K562 (cell line): ENCODE measurements around the gene ASB10. TPM values are rescaled to one million over a fixed set of nuclear protein-coding genes. Genes with fewer than 3 reads are reported as not detected.

Experiments used
- ATAC-seq: fragments of 200-7000 bp; cut with Tn5 transposase; 3 replicates; pipeline ENCODE4 v1.9.1; 2020; ENCODE audit warnings: moderate library complexity
- BruUV-seq: library from RNA; stranded (reverse); fragments of 400-500 nt; replicated peaks from 2 replicates; lab custom pipeline; 2021; lab: Mats Ljungman, UMichigan
- CTCF ChIA-PET: fragments of 300-600 bp; formaldehyde crosslinking; extraction: SDS; loops from one replicate; lab custom pipeline; 2021; ENCODE audit warnings: low intra/inter-chr PET ratio; lab: Yijun Ruan, JAX
- POLR2A ChIA-PET: fragments of 300-600, 350-650 bp; sonication (Branson Sonifier 250); formaldehyde crosslinking; extraction: SDS; loops from one replicate; lab custom pipeline; 2021; ENCODE audit warnings: antibody characterized with exemption, inconsistent platforms; lab: Yijun Ruan, JAX
- DNase-seq, 4 experiments: peaks; one replicate each; pipeline versions ENCODE4 v3.0.0 to v3.0.0-alpha.2; 2011 to 2018; ENCODE audit warnings: low spot score in 3 of 4, mixed read lengths in 3 of 4; ENCODE audit errors: extremely low read depth in 1 of 4
- FAIRE-seq: peaks from 2 replicates; lab custom pipeline; 2011; peaks lifted over from hg19 to GRCh38; lab: Jason Lieb, UNC
- H2AFZ ChIP-seq: 2 replicates; pipeline ENCODE4 v1.6.0; 2011; ENCODE audit warnings: low read depth, low read length, control low read depth, inconsistent platforms
- H3K27ac ChIP-seq: fragments of 200-600 bp; 3 replicates; pipeline ENCODE4 v1.8.0; 2011; ENCODE audit warnings: low read depth, mild to moderate bottlenecking, control low read depth, inconsistent platforms, low read length, moderate library complexity, mixed read lengths; ENCODE audit errors: extremely low read depth
- H3K27me3 ChIP-seq, 2 experiments: fragments of 300-600 bp in 1 of 2; 2 replicates in 1 of 2; 3 replicates in 1 of 2; pipeline versions ENCODE4 v1.6.0 to v1.8.0; 2011; ENCODE audit warnings: inconsistent platforms in 2 of 2, low read length in 2 of 2, mild to moderate bottlenecking in 1 of 2, mixed read lengths in 1 of 2, moderate library complexity in 1 of 2; ENCODE audit not compliant: control insufficient read depth in 2 of 2, insufficient read depth in 2 of 2
- H3K36me3 ChIP-seq: fragments of 300-600 bp; 3 replicates; pipeline ENCODE4 v1.8.0; 2011; ENCODE audit warnings: mild to moderate bottlenecking, low read length, inconsistent platforms; ENCODE audit not compliant: control insufficient read depth, insufficient read depth
- H3K4me1 ChIP-seq, 2 experiments: fragments of 200-600 bp in 1 of 2; replicated peaks in 1 of 2; 2 replicates in 1 of 2; 3 replicates in 1 of 2; pipeline versions ENCODE4 v1.5.1 to v1.8.0; 2011; ENCODE audit warnings: inconsistent platforms in 2 of 2, low read length in 2 of 2, mild to moderate bottlenecking in 1 of 2, mixed read lengths in 1 of 2, moderate library complexity in 1 of 2; ENCODE audit not compliant: control insufficient read depth in 2 of 2, insufficient read depth in 2 of 2
- H3K4me2 ChIP-seq: 2 replicates; pipeline ENCODE4 v1.6.1; 2011; ENCODE audit warnings: low read length, control low read depth, inconsistent platforms, mixed read lengths; ENCODE audit not compliant: insufficient read depth
- H3K4me3 ChIP-seq: fragments of 200-600 bp; sonication (generic), shearing (Covaris generic); 2 replicates; pipeline ENCODE4 v1.5.1; 2016; ENCODE audit warnings: control low read depth, inconsistent platforms
- H3K79me2 ChIP-seq: fragments of 200-600 bp; 3 replicates; pipeline ENCODE4 v1.8.0; 2011; ENCODE audit warnings: low read length, inconsistent platforms; ENCODE audit not compliant: control insufficient read depth, insufficient read depth
- H3K9ac ChIP-seq, 2 experiments: 2 replicates each; pipeline versions ENCODE4 v1.6.0 to v1.6.1; 2011; ENCODE audit warnings: low read depth in 2 of 2, low read length in 2 of 2, control low read depth in 1 of 2, inconsistent platforms in 1 of 2, mild to moderate bottlenecking in 1 of 2, mixed read lengths in 1 of 2; ENCODE audit not compliant: insufficient read depth in 1 of 2
- H3K9me1 ChIP-seq: one replicate; pipeline ENCODE4 v1.6.0; 2011; ENCODE audit warnings: inconsistent platforms, mild to moderate bottlenecking, low read length, moderate library complexity; ENCODE audit not compliant: control insufficient read depth, insufficient read depth
- H3K9me3 ChIP-seq: replicated peaks from 2 replicates; pipeline ENCODE4 v1.5.1; 2011; ENCODE audit warnings: low read depth, low read length, inconsistent platforms; ENCODE audit not compliant: control insufficient read depth, insufficient read depth
- H4K20me1 ChIP-seq: replicated peaks from 2 replicates; pipeline ENCODE4 v1.6.1; 2011; ENCODE audit warnings: low read length, inconsistent platforms, mixed read lengths; ENCODE audit not compliant: control insufficient read depth, insufficient read depth
- CBX1 ChIP-seq: sonication (generic); IDR thresholded peaks from 2 replicates; pipeline ENCODE4 v1.6.1; 2016; ENCODE audit warnings: antibody characterized with exemption, low read depth, mild to moderate bottlenecking
- CBX8 ChIP-seq: fragments of 200-600 bp; sonication (generic); IDR thresholded peaks from 2 replicates; pipeline ENCODE4 v1.6.1; 2012; ENCODE audit warnings: borderline replicate concordance, mixed run types, low read depth, mild to moderate bottlenecking, moderate library complexity, mixed read lengths, low read length, control low read depth, inconsistent platforms; ENCODE audit not compliant: poor library complexity, severe bottlenecking; ENCODE audit errors: extremely low read depth
- MLLT1 ChIP-seq, 2 experiments: fragments of 450-650 bp; IDR thresholded peaks; 2 replicates each; pipeline ENCODE4 v1.6.1; 2016
- MXD1 ChIP-seq: fragments of 250-450 bp; sonication (Bioruptor Pico); IDR thresholded peaks from 2 replicates; pipeline ENCODE4 v1.8.0; 2021; ENCODE audit warnings: borderline replicate concordance, mild to moderate bottlenecking, moderate library complexity; ENCODE audit not compliant: poor library complexity, severe bottlenecking
- POLR2G ChIP-seq: fragments of 200-400 bp; formaldehyde crosslinking; IDR thresholded peaks from 2 replicates; pipeline ENCODE4 v1.6.1; 2017; ENCODE audit warnings: low read depth, mild to moderate bottlenecking, antibody characterized with exemption, low read length, moderate library complexity
- SNIP1 ChIP-seq: fragments of 450-650 bp; IDR thresholded peaks from 2 replicates; pipeline ENCODE4 v1.7.1; 2017; ENCODE audit warnings: low read depth, mild to moderate bottlenecking
- XRCC3 ChIP-seq: fragments of 450-650 bp; IDR thresholded peaks from 2 replicates; pipeline ENCODE4 v1.6.1; 2017; ENCODE audit warnings: mild to moderate bottlenecking, moderate library complexity
- ZBTB8A ChIP-seq: fragments of 450-650 bp; IDR thresholded peaks from 2 replicates; pipeline ENCODE4 v1.6.1; 2018; ENCODE audit warnings: mild to moderate bottlenecking, moderate library complexity; ENCODE audit not compliant: partially characterized antibody
- ZNF347 ChIP-seq: fragments of 450-650 bp; formaldehyde crosslinking; IDR thresholded peaks from 2 replicates; pipeline ENCODE4 v1.4.0; 2020; ENCODE audit warnings: low read depth, mild to moderate bottlenecking, moderate library complexity
- WGBS: fragments of 100-300 bp; shearing (Covaris generic); methylation state at CpG from one replicate; pipeline ENCODE4 v1.1.6; 2016; ENCODE audit warnings: low coverage, mixed read lengths; ENCODE audit not compliant: insufficient coverage; ENCODE audit errors: missing lambda C conversion rate; 5-methylcytosine and 5-hydroxymethylcytosine counted together
- in situ Hi-C: fragments of 300-500 bp; cut with MboI; formaldehyde crosslinking; loops from 4 replicates; pipeline ENCODE4 v1.15.0; 2018; ENCODE audit warnings: inconsistent platforms, mixed read lengths
- intact Hi-C: fragments of 100-400 bp; cut with micrococcal nuclease; formaldehyde crosslinking; loops from 2 replicates; pipeline ENCODE4 v1.14.2; 2022
- polyA plus RNA-seq, 8 experiments: library from polyadenylated mRNA; depleted of rRNA in 4 of 8; stranded (reverse) in 5 of 8; unstranded in 3 of 8; fragments of >200 nt; fragmentation: Nextera tagmentation in 2 of 8; fragmentation: Illumina TruSeq in 1 of 8; extraction: Ambion mirVana in 2 of 8; extraction: Trizol in 1 of 8; gene quantifications; 2 replicates each; pipeline versions ENCODE4 v1.2.1 to v1.2.3, GENCODE V29; 2011 to 2014; ENCODE audit warnings: inconsistent platforms in 1 of 8, missing spikeins in 1 of 8
- total RNA-seq, 7 experiments: library from RNA; depleted of rRNA in 6 of 7; stranded (reverse); fragments of >200 nt in 6 of 7; fragmentation: Illumina TruSeq in 2 of 7; extraction: Trizol in 2 of 7; gene quantifications; 2 replicates each; pipeline versions ENCODE4 v1.2.1 to v1.2.3, GENCODE V29; 2011 to 2021; ENCODE audit warnings: low replicate concordance in 1 of 7
- TF ChIP-seq, protein P1 (sequence below): IDR thresholded peaks from 3 replicates; pipeline ENCODE4 v1.6.1; 2011; ENCODE audit warnings: borderline replicate concordance, mild to moderate bottlenecking; ENCODE audit not compliant: insufficient read length, insufficient read depth

The ASB10 gene
- total and polyA plus RNA-seq, 9 of the 15 experiments (the other 6 are each of a cell fraction or from before 2014, with no cell fraction given), result not detected

GRCh38 chr7:151141855-151142685 is 45.0 kb downstream of the ASB10 start:
- Histone ChIP-seq H3K4me2 (no peak overlapping the region), H3K9me3 (no peaks in the 10 kb centered on the region), H3K9me1 (peaks cover 5% of the 10 kb centered on the region), H3K4me1 (peaks cover 0 to 29% of the 10 kb centered on the region in 2 experiments; a peak in 2 of 5 replicates), H3K36me3 (peaks cover 73% of the 10 kb centered on the region), H3K4me3 (no peak overlapping the region), H2AFZ (no peak overlapping the region), H4K20me1 (peaks cover 4% of the 10 kb centered on the region; the same call in 1 of the 2 replicates), H3K27ac (no peak overlapping the region), H3K27me3 (no peaks in the 10 kb centered on the region; a peak in 1 of 5 replicates), H3K79me2 (no peaks in the 10 kb centered on the region), H3K9ac (no peak overlapping the region)
- CTCF ChIA-PET, result interaction anchor here (0.7 kb wide), 1 partner anchor 31 kb away, joined by 4 read pairs; no protein-coding TSS in a partner anchor
- FAIRE-seq (no peak), DNase-seq (no peak), ATAC-seq (no peak)
- intact Hi-C loops, result no loop called here
- TF ChIP-seq ZBTB8A (no peak), ZNF347 (no peak), CBX1 (no peak), MLLT1 (IDR thresholded peaks at IDR 0.05) (0 out of 4 replicates have a peak, but pooled peaks of 1 of the 2 experiments have one; percentile 21), CBX8 (no peak), MXD1 (CRISPR knock-in tag) (no peak), POLR2G (peak; percentile 62), SNIP1 (no peak), XRCC3 (no peak)
- TF ChIP-seq, protein P1, sequence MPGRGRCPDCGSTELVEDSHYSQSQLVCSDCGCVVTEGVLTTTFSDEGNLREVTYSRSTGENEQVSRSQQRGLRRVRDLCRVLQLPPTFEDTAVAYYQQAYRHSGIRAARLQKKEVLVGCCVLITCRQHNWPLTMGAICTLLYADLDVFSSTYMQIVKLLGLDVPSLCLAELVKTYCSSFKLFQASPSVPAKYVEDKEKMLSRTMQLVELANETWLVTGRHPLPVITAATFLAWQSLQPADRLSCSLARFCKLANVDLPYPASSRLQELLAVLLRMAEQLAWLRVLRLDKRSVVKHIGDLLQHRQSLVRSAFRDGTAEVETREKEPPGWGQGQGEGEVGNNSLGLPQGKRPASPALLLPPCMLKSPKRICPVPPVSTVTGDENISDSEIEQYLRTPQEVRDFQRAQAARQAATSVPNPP, result no peak
- in situ Hi-C loops, result no loop called here
- POLR2A ChIA-PET, result interaction anchor here (0.6 to 1.4 kb wide), 5 partner anchors 9 to 156 kb away, joined by 3 to 5 read pairs (median 4); partner anchors contain the start of gene FASTK
- no TSS peak for BruUV-seq
- WGBS, result 93% methylated on average over 31 of the region's 31 CpGs
